ENCODE measurements around the gene NTRK2.
A peak's percentile ranks its signal among the peaks of the same experiment; 100 is the strongest.

Gene NTRK2

GRCh38 chr9:84851935-84852585 lies 182.5 kb downstream of the NTRK2 start (continued):
- TF ChIP-seq ZNF184 (tag by site-specific recombination; IDR thresholded peaks at IDR 0.05) (peak; percentile 43; the same call in 1 of the 2 replicates), ZNF747 (tag by site-specific recombination; IDR thresholded peaks at IDR 0.05) (no peak), ZNF677 (tag by site-specific recombination; IDR thresholded peaks at IDR 0.05) (no peak), ZNF16 (tag by site-specific recombination; IDR thresholded peaks at IDR 0.05; ENCODE audit: low read depth) (no peak), ZNF280C (tag by site-specific recombination; IDR thresholded peaks at IDR 0.05) (no peak), GLI2 (tag by site-specific recombination; IDR thresholded peaks at IDR 0.05; ENCODE audit: borderline replicate concordance, low read depth) (no peak), ZIC2 (tag by site-specific recombination; IDR thresholded peaks at IDR 0.05) (peak; percentile 91), TCF7L2 (IDR thresholded peaks at IDR 0.05; ENCODE audit: borderline replicate concordance, low read depth, low read length) (no peak), KLF1 (tag by site-specific recombination; IDR thresholded peaks at IDR 0.05) (no peak), INSM2 (tag by site-specific recombination; IDR thresholded peaks at IDR 0.05) (peak; percentile 61; the same call in 1 of the 2 replicates), ZNF449 (tag by site-specific recombination; IDR thresholded peaks at IDR 0.05) (peak; percentile 62; the same call in 1 of the 2 replicates), ZNF221 (tag by site-specific recombination; IDR thresholded peaks at IDR 0.05; ENCODE audit: borderline replicate concordance) (no peak), ZNF398 (tag by site-specific recombination; IDR thresholded peaks at IDR 0.05) (no peak), ZNF148 (tag by site-specific recombination; IDR thresholded peaks at IDR 0.05; ENCODE audit: borderline replicate concordance) (no peak), GLIS1 (tag by site-specific recombination; IDR thresholded peaks at IDR 0.05) (peak; percentile 40), ZNF571 (tag by site-specific recombination; IDR thresholded peaks at IDR 0.05) (no peak), ZBTB8A (tag by site-specific recombination; IDR thresholded peaks at IDR 0.05) (peak; percentile 57), YY1 (tag by site-specific recombination; IDR thresholded peaks at IDR 0.05) (no peak), OVOL3 (tag by site-specific recombination; IDR thresholded peaks at IDR 0.05) (no peak), PRDM10 (tag by site-specific recombination; IDR thresholded peaks at IDR 0.05) (0 out of 2 replicates have a peak, but pooled peaks have one; percentile 50), ZBTB6 (tag by site-specific recombination; IDR thresholded peaks at IDR 0.05) (no peak), ZNF155 (tag by site-specific recombination; IDR thresholded peaks at IDR 0.05) (no peak), KLF8 (tag by site-specific recombination; IDR thresholded peaks at IDR 0.05) (peak; percentile 43; the same call in 1 of the 2 replicates), OSR2 (tag by site-specific recombination; IDR thresholded peaks at IDR 0.05) (peak; percentile 46; the same call in 1 of the 2 replicates), ZNF670 (tag by site-specific recombination; IDR thresholded peaks at IDR 0.05; ENCODE audit: low read depth) (no peak)

All from HEK293 (cell line).